HepG2 (cell line): ENCODE measurements around the gene ZBP1. TPM values are rescaled to one million over a fixed set of nuclear protein-coding genes. Genes with fewer than 3 reads are reported as not detected.

ENCODE experiments used
- ATAC-seq: fragments of 200-7000 bp; cut with Tn5 transposase; 3 replicates; pipeline ENCODE4 v1.9.1; 2020; ENCODE audit warnings: mild to moderate bottlenecking, moderate library complexity
- BruUV-seq: library from RNA; stranded (reverse); fragments of 400-500 nt; replicated peaks from 2 replicates; lab custom pipeline; 2021; lab: Mats Ljungman, UMichigan
- CTCF ChIA-PET: fragments of 300-600 bp; formaldehyde crosslinking; extraction: SDS; loops from one replicate; lab custom pipeline; 2021; ENCODE audit warnings: low total read pairs, inconsistent platforms, low intra/inter-chr PET ratio; lab: Yijun Ruan, JAX
- POLR2A ChIA-PET: fragments of 350-600 bp; sonication (Branson Sonifier 250); formaldehyde crosslinking; loops from one replicate; lab custom pipeline; 2020; ENCODE audit warnings: antibody characterized with exemption, inconsistent platforms; lab: Yijun Ruan, JAX
- DNase-seq: peaks from one replicate; pipeline ENCODE4 v3.0.0-alpha.2; 2015; ENCODE audit warnings: low spot score
- FAIRE-seq: peaks from 3 replicates; lab custom pipeline; 2011; peaks lifted over from hg19 to GRCh38; lab: Jason Lieb, UNC
- H2AFZ ChIP-seq: one replicate; pipeline ENCODE4 v1.6.1; 2011; ENCODE audit warnings: low read length, inconsistent platforms
- H3K27ac ChIP-seq: fragments of 300-600 bp; 3 replicates; pipeline ENCODE4 v1.8.0; 2011; ENCODE audit warnings: mixed run types, mild to moderate bottlenecking, mixed read lengths, low read length, inconsistent platforms; ENCODE audit not compliant: insufficient read depth; ENCODE audit errors: extremely low read length
- H3K27me3 ChIP-seq, 2 experiments: fragments of 200-600 bp in 1 of 2; 2 replicates in 1 of 2; 3 replicates in 1 of 2; pipeline versions ENCODE4 v1.6.0 to v1.8.0; 2011; ENCODE audit warnings: low read length in 2 of 2, mild to moderate bottlenecking in 2 of 2, moderate library complexity in 2 of 2, inconsistent platforms in 1 of 2; ENCODE audit not compliant: insufficient read depth in 2 of 2, control insufficient read depth in 1 of 2
- H3K36me3 ChIP-seq, 2 experiments: fragments of 200-600 bp in 1 of 2; replicated peaks in 1 of 2; 2 replicates in 1 of 2; 3 replicates in 1 of 2; pipeline versions ENCODE4 v1.5.1 to v1.8.0; 2011; ENCODE audit warnings: low read length in 2 of 2, inconsistent platforms in 1 of 2; ENCODE audit not compliant: insufficient read depth in 2 of 2, control insufficient read depth in 1 of 2
- H3K4me1 ChIP-seq: 2 replicates; pipeline ENCODE4 v1.5.1; 2012; ENCODE audit warnings: low read length, inconsistent platforms; ENCODE audit not compliant: insufficient read depth
- H3K4me2 ChIP-seq: 2 replicates; pipeline ENCODE4 v1.6.0; 2011; ENCODE audit warnings: low read depth, low read length, inconsistent platforms
- H3K4me3 ChIP-seq, 3 experiments: fragments of 200-600 bp in 1 of 3; sonication (generic), shearing (Covaris generic) in 1 of 3; replicated peaks in 1 of 3; 2 replicates each; pipeline ENCODE4 v1.5.1; 2011 to 2016; ENCODE audit warnings: low read length in 3 of 3, inconsistent platforms in 2 of 3, low read depth in 2 of 3, mild to moderate bottlenecking in 2 of 3, control low read depth in 1 of 3, mixed read lengths in 1 of 3; ENCODE audit not compliant: insufficient read depth in 1 of 3
- H3K79me2 ChIP-seq: one replicate; pipeline ENCODE4 v1.6.1; 2011; ENCODE audit warnings: low read length, inconsistent platforms; ENCODE audit not compliant: insufficient read depth
- H3K9ac ChIP-seq: 2 replicates; pipeline ENCODE4 v1.6.0; 2011; ENCODE audit warnings: mild to moderate bottlenecking, low read depth, low read length, inconsistent platforms; ENCODE audit not compliant: insufficient read depth
- H3K9me3 ChIP-seq: 2 replicates; pipeline ENCODE4 v1.5.1; 2012; ENCODE audit warnings: mild to moderate bottlenecking, low read length
- H4K20me1 ChIP-seq: 2 replicates; pipeline ENCODE4 v1.6.0; 2011; ENCODE audit warnings: inconsistent platforms, mild to moderate bottlenecking, low read length, moderate library complexity; ENCODE audit not compliant: insufficient read depth
- KLF16 ChIP-seq, 2 experiments: sonication (generic) in 1 of 2; formaldehyde crosslinking in 1 of 2; IDR thresholded peaks; 2 replicates each; pipeline versions ENCODE4 v1.6.1 to v1.8.0; 2016 to 2023; ENCODE audit warnings: missing genetic modification reagents in 2 of 2, missing compliant biosample characterization in 1 of 2
- SMARCC2 ChIP-seq: fragments of 450-650 bp; IDR thresholded peaks from 2 replicates; pipeline ENCODE4 v1.6.1; 2017; ENCODE audit warnings: antibody characterized with exemption, mild to moderate bottlenecking
- ZNF407 ChIP-seq: sonication (generic); formaldehyde crosslinking; IDR thresholded peaks from one replicate; pipeline ENCODE4 v1.5.1; 2020; ENCODE audit warnings: mild to moderate bottlenecking, missing genetic modification reagents; ENCODE audit errors: not compliant biosample characterization
- ZNF564 ChIP-seq: sonication (generic); formaldehyde crosslinking; IDR thresholded peaks from 2 replicates; pipeline ENCODE4 v1.8.1; 2023; ENCODE audit warnings: mild to moderate bottlenecking, missing genetic modification reagents
- ZNF570 ChIP-seq: sonication (generic); formaldehyde crosslinking; IDR thresholded peaks from 2 replicates; pipeline ENCODE4 v1.4.0; 2020; ENCODE audit warnings: mild to moderate bottlenecking, missing genetic modification reagents, borderline replicate concordance
- ZNF629 ChIP-seq: sonication (generic); formaldehyde crosslinking; conservative IDR thresholded peaks from 2 replicates; pipeline ENCODE4 v1.5.0; 2020; ENCODE audit warnings: missing genetic modification reagents
- ZNF703 ChIP-seq: sonication (generic); formaldehyde crosslinking; IDR thresholded peaks from 2 replicates; pipeline ENCODE4 v1.5.1; 2020; ENCODE audit warnings: missing genetic modification reagents, mild to moderate bottlenecking, moderate library complexity, borderline replicate concordance
- WGBS: methylation state at CpG from one replicate; pipeline ENCODE4 v1.1.6; 2017; ENCODE audit warnings: low lambda C conversion rate; 5-methylcytosine and 5-hydroxymethylcytosine counted together
- in situ Hi-C: cut with HindIII; loops from 2 replicates; pipeline ENCODE4 v1.10.0; 2017; ENCODE audit warnings: low pct_unique_long_range_greater_than_20kb; ENCODE audit not compliant: extremely low pct_ligation_motif_present
- intact Hi-C: fragments of 100-400 bp; cut with micrococcal nuclease; formaldehyde crosslinking; loops from one replicate; pipeline ENCODE4 v1.10.0; 2022; ENCODE audit not compliant: unreplicated experiment
- polyA plus RNA-seq, 8 experiments: library from polyadenylated mRNA; depleted of rRNA in 3 of 8; stranded (reverse) in 7 of 8; unstranded in 1 of 8; fragments of >200 nt; fragmentation: Illumina TruSeq in 4 of 8; extraction: Trizol in 4 of 8; gene quantifications; 2 replicates each; pipeline versions ENCODE4 v1.2.1 to v1.2.3, GENCODE V29; 2011 to 2016; ENCODE audit warnings: low read depth in 4 of 8, missing spikeins in 1 of 8, mixed read lengths in 1 of 8; ENCODE audit not compliant: insufficient read depth in 1 of 8
- total RNA-seq, 5 experiments: library from RNA; depleted of rRNA; stranded (reverse); fragments of >200 nt; fragmentation: Illumina TruSeq; extraction: Trizol; gene quantifications; 2 replicates each; pipeline ENCODE4 v1.2.3, GENCODE V29; 2016; ENCODE audit warnings: low read depth in 1 of 5

ZBP1 gene
- total and polyA plus RNA-seq, 2 of the 13 experiments (the other 11 are each of a cell fraction or from before 2014, with no cell fraction given) = not detected

GRCh38 chr20:57664924-57665588 lies 44.8 kb upstream of the ZBP1 start:
- in situ Hi-C loops (no loop called here), intact Hi-C loops (no loop called here)
- no peaks in the 10 kb centered on the region for H3K36me3 ChIP-seq
- POLR2A ChIA-PET = no interaction called here
- WGBS = 19% methylated on average over 14 of the region's 14 CpGs
- no peaks in the 10 kb centered on the region; the same call in 1 of the 2 replicates for H4K20me1 ChIP-seq
- no peak overlapping the region for H3K27ac ChIP-seq
- no peak for ATAC-seq
- H3K79me2 ChIP-seq = no peaks in the 10 kb centered on the region
- no peaks in the 10 kb centered on the region for H3K4me1 ChIP-seq
- no peak overlapping the region for H3K4me3 ChIP-seq
- no peak overlapping the region for H3K4me2 ChIP-seq
- TF ChIP-seq ZNF407 (CRISPR knock-in tag) = no peak
- no peak for TF ChIP-seq ZNF564 (CRISPR knock-in tag)
- TF ChIP-seq KLF16 (CRISPR knock-in tag; IDR thresholded peaks at IDR 0.05) = no peak
- no peak for TF ChIP-seq ZNF703 (CRISPR knock-in tag)
- TF ChIP-seq ZNF629 = peak; percentile 69
- no peak for TF ChIP-seq ZNF570
- TF ChIP-seq SMARCC2 = no peak
- TF ChIP-seq, all 625 proteins: peak for 1
- CTCF ChIA-PET = no interaction called here
- Histone ChIP-seq H2AFZ (no peak overlapping the region), H3K27me3 (peaks cover 14 to 93% of the 10 kb centered on the region in 2 experiments; a peak in 4 of 5 replicates), H3K9ac (no peak overlapping the region), H3K9me3 (no peaks in the 10 kb centered on the region)
- BruUV-seq = no TSS peak
- DNase-seq (no peak), FAIRE-seq (no peak)
